Neural crest cell (in vitro differentiated cells): Measurements from ENCODE around the gene EGFLAM. TPM values are rescaled to one million over a fixed set of nuclear protein-coding genes. Genes with fewer than 3 reads are reported as not detected.

Source experiments
- DNase-seq: peaks from one replicate; pipeline ENCODE4 v3.0.0; 2021; ENCODE audit warnings: low read depth, mixed read lengths, low spot score
- H3K27ac Mint-ChIP-seq: one replicate; pipeline ENCODE4 v1.8.0; 2021; ENCODE audit warnings: mild to moderate bottlenecking, mixed read lengths; ENCODE audit not compliant: unreplicated experiment
- H3K27me3 Mint-ChIP-seq: 2 replicates; pipeline ENCODE4 v1.8.0; 2021; ENCODE audit warnings: low read depth, mild to moderate bottlenecking, mixed read lengths
- H3K36me3 Mint-ChIP-seq: 2 replicates; pipeline ENCODE4 v1.8.0; 2021; ENCODE audit warnings: low read depth, mild to moderate bottlenecking, mixed read lengths
- H3K4me1 Mint-ChIP-seq: 2 replicates; pipeline ENCODE4 v1.8.0; 2021; ENCODE audit warnings: mixed read lengths
- H3K4me3 Mint-ChIP-seq: one replicate; pipeline ENCODE4 v1.8.0; 2021; ENCODE audit warnings: mild to moderate bottlenecking, mixed read lengths
- H3K9me3 Mint-ChIP-seq: 2 replicates; pipeline ENCODE4 v1.8.0; 2021; ENCODE audit warnings: mixed read lengths
- total RNA-seq: library from RNA; stranded (reverse); gene quantifications from 2 replicates; pipeline ENCODE4 v1.2.1, GENCODE V29; 2021
- TF ChIP-seq, protein P1 (sequence below): fragments of 200-600 bp; sonication (generic); conservative IDR thresholded peaks from 2 replicates; pipeline ENCODE4 v1.5.0; 2021; ENCODE audit warnings: antibody characterized with exemption, mild to moderate bottlenecking

EGFLAM gene
- total RNA-seq, 1 donor from 2014 or later = 9.1 TPM

DNA sequence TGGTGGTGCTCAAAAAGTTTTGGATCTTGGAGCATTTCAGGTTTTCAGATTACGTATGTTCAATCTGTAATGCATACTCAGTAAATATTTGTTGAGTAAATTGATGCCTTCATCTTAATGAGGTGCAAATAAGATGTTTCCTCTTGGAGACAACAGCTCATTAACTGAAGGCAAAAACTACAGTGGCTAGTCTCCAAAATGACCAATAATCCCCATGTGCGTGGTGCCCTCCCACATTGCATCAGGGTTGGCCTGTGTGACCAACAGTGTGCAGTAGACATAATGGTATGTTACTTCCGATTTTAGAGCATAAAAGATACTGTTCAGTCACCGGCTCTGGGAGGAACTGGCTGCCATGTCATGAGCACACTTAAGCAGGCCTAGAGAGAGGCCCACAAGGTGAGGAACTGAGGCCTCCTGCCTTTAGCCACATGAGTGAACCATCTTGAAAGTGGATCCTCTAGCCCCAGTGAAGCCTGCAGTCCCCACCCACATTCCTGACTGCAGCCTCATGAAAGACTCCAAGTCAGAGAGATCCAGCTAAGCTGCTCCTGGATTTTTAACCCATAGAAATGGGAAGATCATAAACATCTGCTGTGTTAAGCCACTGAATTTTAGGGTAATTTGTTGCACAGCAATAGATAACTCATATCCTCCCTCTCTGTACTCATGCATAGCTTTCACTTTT is 242.4 kb downstream of the EGFLAM start:
- H3K4me3 Mint-ChIP-seq = no peak overlapping the region
- no peak overlapping the region for H3K27ac Mint-ChIP-seq
- H3K4me1 Mint-ChIP-seq = no peaks in the 10 kb centered on the region
- no peaks in the 10 kb centered on the region for H3K27me3 Mint-ChIP-seq
- H3K9me3 Mint-ChIP-seq = no peaks in the 10 kb centered on the region
- TF ChIP-seq, protein P1, sequence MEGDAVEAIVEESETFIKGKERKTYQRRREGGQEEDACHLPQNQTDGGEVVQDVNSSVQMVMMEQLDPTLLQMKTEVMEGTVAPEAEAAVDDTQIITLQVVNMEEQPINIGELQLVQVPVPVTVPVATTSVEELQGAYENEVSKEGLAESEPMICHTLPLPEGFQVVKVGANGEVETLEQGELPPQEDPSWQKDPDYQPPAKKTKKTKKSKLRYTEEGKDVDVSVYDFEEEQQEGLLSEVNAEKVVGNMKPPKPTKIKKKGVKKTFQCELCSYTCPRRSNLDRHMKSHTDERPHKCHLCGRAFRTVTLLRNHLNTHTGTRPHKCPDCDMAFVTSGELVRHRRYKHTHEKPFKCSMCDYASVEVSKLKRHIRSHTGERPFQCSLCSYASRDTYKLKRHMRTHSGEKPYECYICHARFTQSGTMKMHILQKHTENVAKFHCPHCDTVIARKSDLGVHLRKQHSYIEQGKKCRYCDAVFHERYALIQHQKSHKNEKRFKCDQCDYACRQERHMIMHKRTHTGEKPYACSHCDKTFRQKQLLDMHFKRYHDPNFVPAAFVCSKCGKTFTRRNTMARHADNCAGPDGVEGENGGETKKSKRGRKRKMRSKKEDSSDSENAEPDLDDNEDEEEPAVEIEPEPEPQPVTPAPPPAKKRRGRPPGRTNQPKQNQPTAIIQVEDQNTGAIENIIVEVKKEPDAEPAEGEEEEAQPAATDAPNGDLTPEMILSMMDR = no peak
- DNase-seq = no peak
- H3K36me3 Mint-ChIP-seq = no peaks in the 10 kb centered on the region

DNA sequence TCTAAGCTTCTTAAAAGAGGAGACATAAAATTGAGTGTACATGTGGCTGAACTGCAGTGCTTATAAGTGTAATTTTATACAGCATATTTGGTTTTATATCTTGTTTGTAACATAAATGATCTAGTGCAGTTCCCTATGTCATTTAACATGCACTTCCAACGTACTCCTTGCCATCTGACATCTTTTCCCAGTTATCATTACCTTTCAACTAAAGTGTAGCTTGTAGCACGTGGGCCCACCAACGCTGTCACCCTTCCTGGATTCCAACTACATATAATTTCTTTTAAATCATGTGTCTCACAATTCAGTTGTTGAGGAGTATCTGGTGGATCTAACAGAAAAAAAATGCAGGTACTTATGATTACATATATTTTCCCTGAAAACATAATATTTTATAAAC is 247.9 kb downstream of the EGFLAM start:
- DNase-seq = no peak
- Mint-ChIP-seq H3K9me3 (no peaks in the 10 kb centered on the region), H3K27me3 (no peaks in the 10 kb centered on the region), H3K36me3 (peaks cover 3% of the 10 kb centered on the region), H3K27ac (no peak overlapping the region), H3K4me1 (no peaks in the 10 kb centered on the region), H3K4me3 (no peak overlapping the region)
- TF ChIP-seq, protein P1 = no peak

DNA sequence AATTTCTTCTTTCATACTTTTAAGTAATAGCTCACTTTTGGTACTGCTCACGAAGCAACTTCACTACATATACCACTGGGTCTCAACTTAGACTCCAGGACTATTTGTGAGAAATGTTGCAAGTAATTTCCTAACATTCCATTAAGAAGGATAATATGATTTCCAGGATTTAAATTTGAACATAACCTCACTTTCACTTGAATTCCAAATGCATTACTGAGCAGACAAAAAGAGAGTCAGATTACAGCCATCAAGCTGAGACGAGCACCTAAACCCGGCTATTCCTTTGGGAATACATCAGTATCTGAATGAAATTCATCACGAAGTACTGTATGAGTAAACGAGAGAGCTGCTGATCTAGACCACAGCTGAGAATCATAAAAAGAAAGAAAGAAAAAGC is 250.8 kb downstream of the EGFLAM start:
- no peak for DNase-seq
- H3K27ac Mint-ChIP-seq = no peak overlapping the region
- H3K9me3 Mint-ChIP-seq = no peaks in the 10 kb centered on the region
- H3K4me3 Mint-ChIP-seq = no peak overlapping the region
- TF ChIP-seq, protein P1 = no peak
- H3K36me3 Mint-ChIP-seq = peaks cover 3% of the 10 kb centered on the region
- H3K27me3 Mint-ChIP-seq = no peaks in the 10 kb centered on the region
- no peaks in the 10 kb centered on the region for H3K4me1 Mint-ChIP-seq
